ENCODE measurements around the gene ZC2HC1B. TPM values are rescaled to one million over a fixed set of nuclear protein-coding genes. Genes with fewer than 3 reads are reported as not detected.
"Not testable (repeated sequence)": the region's sequence is repeated elsewhere in the genome, so short reads cannot be mapped to it uniquely, and the experiment has no call there.

The ZC2HC1B gene
- total RNA-seq, 4 donors from 2014 or later, result not detected

GRCh38 chr6:143911028-143911427 lies 46.8 kb downstream of the ZC2HC1B start:
- in situ Hi-C loops (cut with MboI; ENCODE audit: low pct_ligation_motif_present in 1 of 4, low pct_unique_long_range_greater_than_20kb in 1 of 4, low sequenced_read_pairs in 3 of 4) (no loop called here), intact Hi-C loops (cut with DNase I; ENCODE audit: low total_unique reads) (no loop called here)
- H3K4me1 ChIP-seq, result no peaks in the 10 kb centered on the region
- H3K9me3 ChIP-seq, result peaks cover 5 to 6% of the 10 kb centered on the region in 2 donors
- H3K36me3 ChIP-seq, result no peaks in the 10 kb centered on the region
- 100% methylated on average over 1 of the region's 1 CpG for WGBS, 2 donors (ENCODE audit: low coverage in 1 of 2)
- H3K27ac ChIP-seq, result no peak overlapping the region
- H3K4me3 ChIP-seq, result no peak overlapping the region
- DNase-seq, result no peak
- no peak for TF ChIP-seq EP300 (IDR thresholded peaks at IDR 0.05; ENCODE audit: low read depth)
- TF ChIP-seq POLR2A (IDR thresholded peaks at IDR 0.05), result no peak
- TF ChIP-seq CTCF (IDR thresholded peaks at IDR 0.05), result no peak
- TF ChIP-seq POLR2AphosphoS5 (IDR thresholded peaks at IDR 0.05), result no peak
- no peaks in the 10 kb centered on the region for H3K27me3 ChIP-seq

- Histone ChIP-seq H3K4me1 (no peaks in the 10 kb centered on the region), H3K27ac (no peak overlapping the region), H3K36me3 (no peaks in the 10 kb centered on the region), H3K27me3 (no peaks in the 10 kb centered on the region), H3K9me3 (peaks cover 5 to 6% of the 10 kb centered on the region in 2 donors), H3K4me3 (no peak overlapping the region)
- DNase-seq, result no peak
- TF ChIP-seq POLR2A (IDR thresholded peaks at IDR 0.05) (no peak), EP300 (IDR thresholded peaks at IDR 0.05; ENCODE audit: low read depth) (no peak), CTCF (IDR thresholded peaks at IDR 0.05) (no peak), POLR2AphosphoS5 (IDR thresholded peaks at IDR 0.05) (no peak)
- in situ Hi-C loops (cut with MboI; ENCODE audit: low pct_ligation_motif_present in 1 of 4, low pct_unique_long_range_greater_than_20kb in 1 of 4, low sequenced_read_pairs in 3 of 4), result no loop called here
- intact Hi-C loops (cut with DNase I; ENCODE audit: low total_unique reads), result no loop called here
- WGBS, 2 donors (ENCODE audit: low coverage in 1 of 2), result 80% methylated on average over 1 of the region's 1 CpG; no CpG with 5 or more reads in 1 of the 2 donors
Measured at GRCh38 chr6:143912671-143913070, 48.4 kb downstream of the ZC2HC1B start.

- H3K4me1 ChIP-seq; H3K9me3 ChIP-seq; H3K27me3 ChIP-seq; intact Hi-C loops (cut with DNase I; ENCODE audit: low total_unique reads); DNase-seq; H3K4me3 ChIP-seq; H3K27ac ChIP-seq; H3K36me3 ChIP-seq; in situ Hi-C loops (cut with MboI; ENCODE audit: low pct_ligation_motif_present in 1 of 4, low pct_unique_long_range_greater_than_20kb in 1 of 4, low sequenced_read_pairs in 3 of 4): not testable (repeated sequence)
- WGBS, 2 donors (ENCODE audit: low coverage in 1 of 2), result 88 to 90% methylated on average over 3 to 4 of the region's 4 CpGs
Measured at GRCh38 chr6:143917026-143917425, 52.8 kb downstream of the ZC2HC1B start.

GRCh38 chr6:143928853-143929252 lies 64.6 kb downstream of the ZC2HC1B start:
- DNase-seq, result no peak
- TF ChIP-seq POLR2A (IDR thresholded peaks at IDR 0.05) (no peak), CTCF (IDR thresholded peaks at IDR 0.05) (no peak), POLR2AphosphoS5 (IDR thresholded peaks at IDR 0.05) (no peak), EP300 (IDR thresholded peaks at IDR 0.05; ENCODE audit: low read depth) (no peak)
- Histone ChIP-seq H3K27ac (no peak overlapping the region), H3K9me3 (peaks cover 0 to 5% of the 10 kb centered on the region in 2 donors), H3K4me1 (no peaks in the 10 kb centered on the region), H3K4me3 (no peak overlapping the region), H3K27me3 (no peaks in the 10 kb centered on the region), H3K36me3 (no peaks in the 10 kb centered on the region)
- intact Hi-C loops (cut with DNase I; ENCODE audit: low total_unique reads) (no loop called here), in situ Hi-C loops (cut with MboI; ENCODE audit: low pct_ligation_motif_present in 1 of 4, low pct_unique_long_range_greater_than_20kb in 1 of 4, low sequenced_read_pairs in 3 of 4) (no loop called here)
- 100% methylated on average over 1 of the region's 1 CpG for WGBS, 2 donors (ENCODE audit: low coverage in 1 of 2)

GRCh38 chr6:143929975-143930374 lies 65.7 kb downstream of the ZC2HC1B start:
- TF ChIP-seq POLR2A (IDR thresholded peaks at IDR 0.05), result no peak
- no peak for TF ChIP-seq POLR2AphosphoS5 (IDR thresholded peaks at IDR 0.05)
- TF ChIP-seq CTCF (IDR thresholded peaks at IDR 0.05), result no peak
- no peak for TF ChIP-seq EP300 (IDR thresholded peaks at IDR 0.05; ENCODE audit: low read depth)
- Histone ChIP-seq H3K27me3 (no peaks in the 10 kb centered on the region), H3K36me3 (no peaks in the 10 kb centered on the region), H3K4me3 (no peak overlapping the region), H3K9me3 (peaks cover 0 to 5% of the 10 kb centered on the region in 2 donors), H3K4me1 (no peaks in the 10 kb centered on the region), H3K27ac (no peak overlapping the region)
- in situ Hi-C loops (cut with MboI; ENCODE audit: low pct_ligation_motif_present in 1 of 4, low pct_unique_long_range_greater_than_20kb in 1 of 4, low sequenced_read_pairs in 3 of 4), result no loop called here
- DNase-seq, result no peak
- intact Hi-C loops (cut with DNase I; ENCODE audit: low total_unique reads), result no loop called here

Data from transverse colon (tissue), 4 donors.